Right kidney (tissue), 1 donor: ENCODE measurements around the gene C3orf85.

ENCODE experiments used
- DNase-seq: peaks from one replicate; pipeline ENCODE4 v3.0.0-alpha.2; 2016

C3orf85 gene

DNA sequence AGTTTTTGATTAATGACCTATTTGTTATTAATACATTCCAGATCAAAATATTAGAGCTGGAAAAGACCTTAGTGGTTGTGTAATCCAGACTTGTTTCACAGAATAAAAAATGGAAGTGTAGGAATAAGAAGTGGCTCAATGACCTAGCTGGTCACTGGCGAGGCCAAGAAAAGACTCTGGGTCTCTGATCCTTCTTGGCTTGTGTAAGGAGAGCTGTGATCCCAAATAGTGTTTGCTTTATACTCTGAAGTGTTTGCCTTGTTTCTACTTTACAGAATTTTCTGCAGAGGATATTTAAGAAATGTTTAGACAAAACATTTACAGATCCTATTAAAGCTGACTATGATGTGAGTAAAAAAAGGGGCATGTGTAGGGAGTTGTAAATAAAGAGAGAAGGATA, 7.1 kb downstream of the C3orf85 start:
- no peak for DNase-seq

DNA sequence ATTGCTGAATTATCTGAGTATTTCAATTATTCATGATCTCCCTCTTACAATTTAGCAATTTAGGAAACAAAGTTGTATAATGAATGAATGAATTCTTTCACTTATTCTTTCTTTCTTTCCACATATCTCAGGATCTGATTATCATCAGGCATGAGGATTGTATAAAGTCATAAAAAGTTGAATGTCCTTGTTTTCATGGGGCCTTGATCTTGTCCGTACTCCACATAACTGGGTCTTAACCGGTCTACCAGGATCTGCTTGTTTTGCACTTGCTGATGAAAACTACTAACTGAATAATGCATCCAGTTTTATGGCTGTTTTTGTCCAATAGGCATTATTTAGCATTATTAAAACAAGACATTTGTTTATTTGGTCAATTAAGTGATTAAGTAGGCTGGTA, 12.6 kb downstream of the C3orf85 start:
- no peak for DNase-seq

DNA sequence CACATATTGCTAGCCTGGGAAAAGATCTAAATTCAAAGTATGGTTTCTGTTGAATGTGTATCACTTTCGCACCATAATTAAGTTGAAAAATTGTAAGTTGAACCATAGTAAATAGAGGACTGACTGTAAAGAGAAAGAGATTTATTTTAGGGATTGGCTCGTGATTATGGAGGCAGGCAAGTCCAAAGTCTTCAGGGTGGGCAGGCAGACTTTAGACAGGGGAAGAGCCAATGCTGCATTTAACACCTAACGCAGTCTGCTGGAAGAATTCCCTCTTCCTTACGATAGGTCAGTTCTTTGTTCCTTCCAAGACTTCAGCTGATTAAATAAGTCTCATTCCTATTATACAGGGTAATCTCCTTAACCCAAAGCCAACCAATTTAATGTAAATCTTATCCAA, 15.8 kb downstream of the C3orf85 start:
- DNase-seq, result no peak

DNA sequence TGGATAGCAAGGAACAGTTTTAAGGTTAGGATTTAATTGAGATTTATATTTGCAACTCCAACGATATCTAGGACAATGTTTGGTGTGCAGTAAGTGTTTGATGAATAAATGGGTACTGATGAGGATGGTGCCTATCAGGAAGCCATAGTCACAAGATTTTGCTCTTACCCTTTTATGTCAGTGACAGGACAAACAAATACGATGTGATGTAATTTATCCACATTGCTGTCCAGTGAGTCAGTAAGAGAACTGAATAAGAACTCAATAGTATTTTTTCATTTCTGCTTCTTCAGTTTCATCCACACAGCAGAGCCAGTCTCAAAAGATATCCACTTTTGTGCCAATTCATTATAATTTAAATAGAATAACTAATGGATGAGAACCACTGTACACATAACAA, 18.5 kb downstream of the C3orf85 start:
- DNase-seq, result no peak

DNA sequence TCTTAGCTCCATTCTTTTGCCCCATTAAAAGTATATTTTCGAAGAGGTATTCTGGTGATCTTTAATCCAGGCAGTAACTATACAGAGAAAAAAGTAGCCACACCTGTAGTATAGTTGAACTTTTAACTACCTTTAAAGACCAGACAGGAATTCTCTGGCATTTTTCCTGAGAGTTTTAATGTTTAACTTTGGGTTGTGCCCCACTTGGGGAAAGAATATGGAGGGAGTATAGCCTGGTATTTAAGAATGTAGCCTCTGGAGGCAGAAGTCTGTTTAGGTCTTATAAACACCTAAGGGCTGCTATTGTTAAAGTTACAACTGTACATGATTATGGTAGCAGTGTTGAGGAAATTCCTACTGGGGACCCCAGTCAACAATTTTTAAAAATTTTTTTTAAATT, 19.3 kb downstream of the C3orf85 start:
- no peak for DNase-seq

DNA sequence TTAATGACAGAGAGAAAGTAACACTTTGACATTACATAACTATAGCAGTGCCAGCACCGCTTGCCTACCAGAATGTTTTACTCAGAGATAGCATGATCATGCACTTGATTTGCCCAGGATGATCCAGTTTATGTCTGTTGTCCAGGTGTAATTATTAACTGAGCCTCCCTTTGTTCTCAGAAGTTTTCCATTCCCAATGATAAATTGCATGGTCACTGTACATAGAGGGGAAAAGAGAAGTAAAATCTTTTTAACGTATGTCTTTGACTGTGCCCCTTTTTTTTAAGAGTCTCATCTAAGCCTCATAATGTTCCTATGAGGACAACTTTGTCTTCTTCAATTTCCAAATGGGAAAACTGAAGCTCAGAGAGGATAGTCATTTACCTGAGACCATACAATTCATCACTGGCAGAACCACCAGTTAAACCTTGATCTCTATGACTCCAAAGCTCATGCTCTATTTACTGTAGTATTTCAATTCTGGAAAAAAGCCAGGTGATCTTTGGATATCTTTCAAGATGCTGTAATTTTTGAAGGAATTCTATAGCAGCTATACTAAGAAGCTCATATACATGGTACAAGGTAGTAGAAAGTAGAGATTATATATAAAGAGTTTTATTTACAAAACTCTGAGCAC, 25.1 kb downstream of the C3orf85 start:
- no peak for DNase-seq

DNA sequence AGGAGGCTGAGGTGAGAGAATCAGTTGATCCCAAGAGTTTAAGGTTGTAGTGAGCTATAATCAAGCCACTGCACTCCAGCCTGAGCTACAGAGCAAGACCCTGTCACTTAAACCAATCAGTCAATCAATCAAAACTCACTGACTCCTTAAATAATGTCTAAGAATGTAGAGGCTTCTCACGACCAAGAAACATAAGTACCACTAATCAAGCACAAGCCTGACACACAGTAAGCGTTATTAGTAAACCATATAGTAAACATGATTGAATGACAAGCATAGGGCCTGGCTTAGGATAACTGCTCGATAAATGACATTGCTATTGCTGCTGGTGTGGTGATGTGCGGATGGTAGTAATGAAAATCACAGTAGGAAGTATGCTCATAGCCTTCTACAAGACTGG, 29.4 kb downstream of the C3orf85 start:
- DNase-seq, result no peak

DNA sequence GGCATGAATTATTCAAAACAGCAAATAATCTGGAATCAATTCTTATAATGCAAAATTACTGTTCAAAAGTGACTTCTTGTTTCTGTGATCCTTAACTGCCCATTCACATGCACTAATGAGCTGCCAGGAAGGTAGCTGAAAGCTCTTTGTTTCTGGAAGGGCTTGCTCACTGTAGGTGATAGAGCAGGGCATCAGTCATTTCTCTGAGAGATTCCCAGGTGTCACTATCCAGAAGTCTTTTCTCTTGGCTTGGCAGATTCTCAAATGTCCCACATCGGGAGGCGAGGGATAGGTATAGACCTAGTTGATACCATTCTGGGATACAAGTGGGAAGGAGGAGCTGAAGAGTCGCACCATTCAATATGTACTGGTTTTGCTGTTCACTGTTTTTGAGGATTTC, 35.0 kb downstream of the C3orf85 start:
- no peak for DNase-seq

DNA sequence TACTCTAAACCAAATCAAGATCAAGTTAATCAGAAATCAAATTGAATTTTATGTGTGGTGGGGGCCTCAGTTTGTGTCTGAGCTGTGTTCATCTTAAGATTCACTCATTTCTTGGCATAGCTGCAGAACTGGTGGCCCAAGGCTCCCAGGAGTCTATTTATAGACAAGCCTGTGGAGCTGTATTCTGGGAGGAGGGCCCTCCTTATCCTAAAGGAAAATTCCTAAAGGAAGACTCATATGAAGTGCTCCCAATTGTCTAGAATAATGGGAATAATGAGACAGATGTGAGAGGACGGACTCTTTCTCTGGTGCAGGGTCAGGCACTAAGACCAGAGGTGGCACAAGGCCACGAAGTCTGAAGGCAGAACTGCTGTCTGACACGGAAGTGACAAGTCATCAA, 38.9 kb downstream of the C3orf85 start:
- no peak for DNase-seq

DNA sequence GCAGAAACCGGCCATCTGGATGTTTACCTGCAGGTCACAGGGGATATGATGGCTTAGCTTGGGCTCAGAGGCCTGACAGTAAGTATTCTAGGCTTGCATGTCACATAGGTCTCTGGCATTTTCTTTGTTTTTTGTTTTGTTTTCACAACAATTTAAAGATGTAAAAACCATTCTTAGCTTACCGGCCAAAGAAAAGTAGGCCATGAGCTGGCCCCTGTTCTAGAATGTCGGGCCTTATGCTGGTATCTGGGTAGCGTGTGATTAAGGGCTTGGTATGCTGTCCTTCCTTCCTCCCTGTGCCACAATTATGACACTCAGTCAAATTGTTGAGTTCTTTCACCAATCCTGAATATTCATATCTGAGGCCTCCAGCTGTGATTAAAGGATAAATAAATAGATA, 40.2 kb downstream of the C3orf85 start:
- no peak for DNase-seq

DNA sequence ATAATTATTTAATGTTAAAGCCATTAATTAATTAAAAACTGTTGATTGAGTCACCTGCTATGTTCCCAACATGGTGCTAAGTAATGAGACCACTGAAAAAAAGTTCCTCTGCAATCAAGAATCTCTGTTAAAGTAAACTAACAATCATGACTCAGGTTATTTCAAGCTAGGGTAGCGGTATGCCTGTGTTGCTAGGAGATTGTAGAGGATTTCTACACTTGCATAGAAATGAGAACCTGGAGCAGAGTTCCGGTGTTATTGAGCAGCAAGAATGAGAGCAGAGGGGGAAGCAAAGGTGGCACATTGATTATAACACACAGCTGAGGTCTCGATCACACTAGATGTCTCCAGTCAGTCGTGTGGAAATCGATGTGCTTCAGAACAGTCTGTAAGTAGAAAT, 41.4 kb downstream of the C3orf85 start:
- DNase-seq, result no peak

DNA sequence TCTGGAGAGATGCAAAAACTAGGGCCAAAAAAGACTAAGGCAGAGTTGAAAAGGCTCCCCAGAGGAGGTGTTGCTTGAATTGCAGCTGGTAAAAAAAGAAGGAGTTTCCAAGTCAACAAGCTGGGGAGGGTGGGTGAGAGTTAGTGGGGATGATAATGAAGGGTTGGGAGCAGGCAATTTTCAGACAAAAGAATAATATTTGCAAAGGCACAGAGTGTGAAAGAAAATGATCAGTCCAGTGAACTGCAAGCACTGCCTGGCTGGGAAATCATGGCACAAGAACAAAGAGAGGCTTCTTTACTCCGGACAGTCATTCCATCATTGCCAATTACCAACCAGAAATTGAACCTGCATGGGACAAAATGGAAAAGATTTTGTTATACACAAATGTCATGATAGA, 42.2 kb downstream of the C3orf85 start:
- peak; percentile 17 for DNase-seq

DNA sequence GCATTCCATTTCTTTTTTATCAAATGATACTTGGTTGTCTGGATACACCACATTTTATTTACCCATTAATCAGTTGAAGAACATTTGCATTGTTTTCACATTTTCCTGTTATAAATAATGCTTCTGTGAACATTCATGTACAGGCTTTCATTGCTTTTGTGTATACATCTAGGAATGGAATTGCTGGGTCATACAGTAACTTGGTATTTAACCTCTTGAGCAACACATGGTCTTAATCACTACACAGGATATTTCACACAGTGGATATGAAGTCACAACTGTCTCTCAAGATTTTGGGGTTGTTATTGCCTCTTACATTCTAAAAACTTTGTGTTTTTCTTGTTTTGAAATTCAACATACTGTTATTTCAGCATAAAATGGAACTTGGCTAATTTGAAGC, 48.2 kb downstream of the C3orf85 start:
- DNase-seq, result no peak

DNA sequence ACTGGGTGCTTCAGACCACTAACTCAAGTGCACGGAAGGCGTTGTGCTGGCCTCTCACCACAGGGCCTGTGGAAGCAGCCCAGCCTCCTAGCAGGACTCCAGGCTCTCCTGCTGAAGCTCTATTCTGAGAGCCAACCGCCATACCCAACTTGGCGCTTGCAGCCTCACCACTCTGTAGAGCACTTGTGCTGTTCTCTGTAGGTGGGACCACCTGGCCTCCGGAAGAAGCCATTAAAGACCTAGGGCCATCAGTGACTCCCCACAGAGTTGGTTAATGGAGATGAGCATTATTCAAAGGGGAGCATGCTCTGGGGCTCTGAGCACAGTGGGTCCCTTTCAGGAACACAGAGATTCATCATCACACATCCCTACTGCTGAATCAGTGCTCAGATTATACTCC, 50.9 kb downstream of the C3orf85 start:
- no peak for DNase-seq

DNA sequence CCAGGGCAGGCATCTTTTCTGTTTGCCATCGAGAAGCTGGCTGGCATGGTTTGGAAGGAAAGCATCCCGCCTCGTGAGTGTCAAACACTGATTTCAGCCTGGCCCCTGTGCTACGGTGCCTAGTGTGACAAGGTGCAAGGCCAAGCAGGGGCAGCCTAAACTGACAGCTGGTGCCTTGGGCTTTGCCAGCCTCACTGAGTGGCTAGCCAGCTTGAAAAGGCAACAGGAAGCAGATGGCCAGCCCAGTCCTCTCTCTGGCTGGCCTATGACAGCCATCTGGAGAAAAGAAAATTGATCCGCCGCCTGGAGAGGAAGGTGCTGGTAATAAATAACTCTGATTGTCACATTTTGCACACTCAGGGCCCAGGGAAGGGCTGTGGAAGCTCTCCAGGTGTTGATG, 52.2 kb downstream of the C3orf85 start:
- DNase-seq, result no peak

DNA sequence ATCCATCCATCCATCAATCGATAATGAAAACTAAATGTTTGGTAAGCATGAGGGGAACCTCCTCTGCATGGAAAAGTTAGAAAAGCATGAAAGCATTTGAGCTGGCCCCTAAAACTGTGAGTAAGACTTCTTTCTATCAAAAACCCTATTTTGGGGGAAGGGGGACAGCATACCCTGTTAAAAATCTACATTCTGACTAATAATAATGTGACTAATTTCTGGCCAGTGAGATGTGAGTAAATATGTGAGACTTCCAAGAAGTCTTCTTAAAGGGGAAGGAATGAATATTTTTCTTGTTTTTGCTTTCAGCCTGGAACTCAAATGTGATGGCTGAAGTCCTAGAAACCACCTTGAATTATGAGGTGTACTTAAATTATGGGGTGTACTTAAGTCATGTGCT, 54.9 kb downstream of the C3orf85 start:
- no peak for DNase-seq

DNA sequence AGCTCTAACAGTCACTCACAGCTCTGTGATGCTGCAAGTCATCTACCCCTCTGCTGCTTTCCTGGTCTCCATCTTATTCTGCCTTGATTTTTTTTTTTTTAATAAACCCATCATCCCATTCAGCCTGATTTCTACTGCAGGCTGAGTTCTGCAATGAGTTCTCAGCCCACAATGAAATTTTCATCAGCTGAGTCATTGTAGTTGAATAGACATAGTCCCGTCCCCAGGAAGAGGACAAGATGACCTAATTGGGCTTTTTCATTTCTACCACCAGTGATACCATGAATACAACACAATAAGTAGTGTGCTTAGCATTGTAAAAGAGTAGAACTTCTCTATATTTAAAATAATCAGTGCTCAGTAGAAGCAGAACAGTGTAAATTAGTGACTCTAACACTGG, 59.3 kb downstream of the C3orf85 start:
- no peak for DNase-seq
